Measurements from ENCODE around the gene GSTA4.

- TF ChIP-seq EZH2phosphoT487 (IDR thresholded peaks at IDR 0.05; ENCODE audit: insufficient read depth, low read depth): no peak
- TF ChIP-seq EZH2 (IDR thresholded peaks at IDR 0.05; ENCODE audit: insufficient read depth, poor library complexity, severe bottlenecking): no peak
These were observed 25.7 kb downstream of the GSTA4 start for GRCh38 chr6:52969359-52969758.

All from GM23248 (cell line).